Right cardiac atrium (tissue), 5 donors: ENCODE measurements around the gene VCX3A. TPM values are rescaled to one million over a fixed set of nuclear protein-coding genes. Genes with fewer than 3 reads are reported as not detected.

Experiments
- ATAC-seq, 2 donors: fragments of 200-7000 bp; cut with Tn5 transposase; one replicate each; pipeline versions ENCODE4 v1.8.0 to v1.9.1; 2020; ENCODE audit warnings: moderate library complexity in 2 of 2, mild to moderate bottlenecking in 1 of 2
- DNase-seq, 3 donors: peaks; one replicate each; pipeline ENCODE4 v3.0.0-alpha.2; 2020
- H3K27ac ChIP-seq: one replicate; pipeline ENCODE4 v1.5.1; 2013; ENCODE audit warnings: mild to moderate bottlenecking, low read length, control low read depth, moderate library complexity
- H3K27me3 ChIP-seq: one replicate; pipeline ENCODE4 v1.6.1; 2013; ENCODE audit not compliant: control insufficient read depth, insufficient read depth
- H3K4me1 ChIP-seq: one replicate; pipeline ENCODE4 v1.6.1; 2013; ENCODE audit warnings: low read length; ENCODE audit not compliant: control insufficient read depth, insufficient read depth
- H3K4me3 ChIP-seq: one replicate; pipeline ENCODE4 v1.5.1; 2013; ENCODE audit warnings: low read length, control low read depth
- H3K9me3 ChIP-seq: one replicate; pipeline ENCODE4 v1.6.1; 2013; ENCODE audit warnings: low read length; ENCODE audit not compliant: control insufficient read depth
- WGBS: extraction: QIAGEN DNeasy Blood & Tissue Kit; methylation state at CpG from one replicate; pipeline ENCODE4 v1.1.7; 2013; 5-methylcytosine and 5-hydroxymethylcytosine counted together
- intact Hi-C, 4 donors: fragments of 100-400 bp; cut with DNase I; formaldehyde crosslinking; loops; one replicate each; pipeline versions ENCODE4 v1.11.0 to v1.14.0; 2022 to 2023
- polyA plus RNA-seq: library from polyadenylated mRNA; stranded (reverse); fragments of 200-250 nt; gene quantifications from one replicate; pipeline ENCODE4 v1.2.3, GENCODE V29; 2013
- total RNA-seq, 4 donors: library from RNA; stranded (reverse); fragmentation: NEBNext Ultra II Directional; extraction: Animal tissue kit (Norgen Biotek cat#: 25700); gene quantifications; one replicate each; pipeline ENCODE4 v1.2.1, GENCODE V29; 2021
- donor health status: healthy with polysubstance abuse.
- donor health status: DM: no; HTN: yes; CAD: no.
- donor health status: DM: no; HTN: no; CAD: no.
- donor health status: DM: no; HTN: yes; CAD: no; lungs with severe emphysema.
- donor health status: DM: yes; HTN: yes; CAD: no.

The VCX3A gene
- total and polyA plus RNA-seq, 5 donors, result not detected

- intact Hi-C loops, result no loop called here
- 65% methylated on average over 2 of the region's 2 CpGs for WGBS
- H3K4me1 ChIP-seq, result no peaks in the 10 kb centered on the region
Measured at GRCh38 chrX:6498324-6498723, 36.6 kb downstream of the VCX3A start.

More at GRCh38 chrX:6498324-6498723, 36.6 kb downstream of the VCX3A start:
- H3K4me3 ChIP-seq, result no peak overlapping the region
- no peaks in the 10 kb centered on the region for H3K9me3 ChIP-seq
- DNase-seq (no peak), ATAC-seq (no peak)
- no peaks in the 10 kb centered on the region for H3K27me3 ChIP-seq
- no peak overlapping the region for H3K27ac ChIP-seq
